ENCODE measurements around the gene PHACTR3.

- TF ChIP-seq CTCF (IDR thresholded peaks at IDR 0.05) (no peak), POLR2A (IDR thresholded peaks at IDR 0.05) (no peak), POLR2AphosphoS5 (IDR thresholded peaks at IDR 0.05) (no peak), EP300 (IDR thresholded peaks at IDR 0.05) (no peak)
Observed at GRCh38 chr20:59837623-59838394, 233.5 kb downstream of the PHACTR3 start.
